GM13977 (cell line): ENCODE results near the gene NUP98.

Experiments
- DNase-seq: peaks from one replicate; pipeline ENCODE4 v3.0.0; 2012; ENCODE audit warnings: low spot score
- in situ Hi-C: fragments of 300-500 bp; cut with MboI; formaldehyde crosslinking; loops from one replicate; pipeline ENCODE4 v1.12.0; 2022; ENCODE audit warnings: low sequenced_read_pairs, low pct_unique_long_range_greater_than_20kb, mixed read lengths, inconsistent platforms; ENCODE audit not compliant: unreplicated experiment
- TF ChIP-seq, protein P1 (sequence below): IDR thresholded peaks from 2 replicates; pipeline ENCODE4 v1.5.1; 2012; ENCODE audit warnings: mild to moderate bottlenecking, control low read depth; ENCODE audit not compliant: insufficient read depth; ENCODE audit errors: extremely low read depth, missing control alignments

NUP98 gene

GRCh38 chr11:3737386-3737933 lies 59.9 kb downstream of the NUP98 start:
- DNase-seq, result no peak
- TF ChIP-seq, protein P1, sequence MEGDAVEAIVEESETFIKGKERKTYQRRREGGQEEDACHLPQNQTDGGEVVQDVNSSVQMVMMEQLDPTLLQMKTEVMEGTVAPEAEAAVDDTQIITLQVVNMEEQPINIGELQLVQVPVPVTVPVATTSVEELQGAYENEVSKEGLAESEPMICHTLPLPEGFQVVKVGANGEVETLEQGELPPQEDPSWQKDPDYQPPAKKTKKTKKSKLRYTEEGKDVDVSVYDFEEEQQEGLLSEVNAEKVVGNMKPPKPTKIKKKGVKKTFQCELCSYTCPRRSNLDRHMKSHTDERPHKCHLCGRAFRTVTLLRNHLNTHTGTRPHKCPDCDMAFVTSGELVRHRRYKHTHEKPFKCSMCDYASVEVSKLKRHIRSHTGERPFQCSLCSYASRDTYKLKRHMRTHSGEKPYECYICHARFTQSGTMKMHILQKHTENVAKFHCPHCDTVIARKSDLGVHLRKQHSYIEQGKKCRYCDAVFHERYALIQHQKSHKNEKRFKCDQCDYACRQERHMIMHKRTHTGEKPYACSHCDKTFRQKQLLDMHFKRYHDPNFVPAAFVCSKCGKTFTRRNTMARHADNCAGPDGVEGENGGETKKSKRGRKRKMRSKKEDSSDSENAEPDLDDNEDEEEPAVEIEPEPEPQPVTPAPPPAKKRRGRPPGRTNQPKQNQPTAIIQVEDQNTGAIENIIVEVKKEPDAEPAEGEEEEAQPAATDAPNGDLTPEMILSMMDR, result no peak
- in situ Hi-C loops, result no loop called here

DNA sequence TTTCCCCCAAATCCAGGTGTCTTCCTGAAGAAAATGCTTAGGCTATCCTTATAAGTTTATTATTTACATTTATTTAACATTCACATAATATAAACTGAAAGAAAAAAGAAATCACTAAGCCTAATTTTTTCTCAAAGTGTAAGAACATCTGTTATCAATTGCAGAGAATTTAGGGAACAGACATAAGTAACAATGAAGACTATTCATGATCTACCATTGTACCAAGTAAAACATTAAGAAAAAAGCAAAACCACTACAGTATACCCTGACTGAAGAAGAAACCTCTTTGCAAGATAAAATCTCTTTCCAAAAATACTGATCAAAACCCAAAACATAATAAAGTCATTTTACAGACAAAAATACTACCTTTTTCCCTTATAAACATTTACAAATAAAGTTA lies 60.5 kb downstream of the NUP98 start:
- TF ChIP-seq, protein P1, result no peak
- DNase-seq, result no peak
- in situ Hi-C loops, result no loop called here

DNA sequence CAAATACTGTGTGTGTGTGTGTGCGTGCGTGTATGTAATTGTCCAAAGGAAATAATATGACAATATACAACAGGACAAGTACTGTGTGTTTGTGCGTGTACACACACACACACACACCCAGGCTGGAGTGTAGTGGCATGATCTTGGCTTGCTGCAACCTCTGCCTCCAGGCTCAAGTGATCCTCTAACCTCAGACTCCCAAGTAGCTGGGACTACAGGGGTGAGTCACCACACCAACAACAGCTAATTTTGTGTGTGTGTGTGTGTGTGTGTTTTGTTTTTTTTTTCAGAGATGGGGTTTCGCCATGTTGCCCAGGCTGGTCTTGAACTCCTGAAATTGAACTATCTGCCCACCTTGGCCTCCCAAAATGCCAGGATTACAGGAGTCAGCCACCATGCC lies 61.5 kb downstream of the NUP98 start:
- in situ Hi-C loops, result no loop called here
- TF ChIP-seq, protein P1, result no peak
- DNase-seq, result no peak

- TF ChIP-seq, protein P1, result no peak
- in situ Hi-C loops, result no loop called here
- no peak for DNase-seq
These were observed 64.5 kb downstream of the NUP98 start for GRCh38 chr11:3732671-3733436.

DNA sequence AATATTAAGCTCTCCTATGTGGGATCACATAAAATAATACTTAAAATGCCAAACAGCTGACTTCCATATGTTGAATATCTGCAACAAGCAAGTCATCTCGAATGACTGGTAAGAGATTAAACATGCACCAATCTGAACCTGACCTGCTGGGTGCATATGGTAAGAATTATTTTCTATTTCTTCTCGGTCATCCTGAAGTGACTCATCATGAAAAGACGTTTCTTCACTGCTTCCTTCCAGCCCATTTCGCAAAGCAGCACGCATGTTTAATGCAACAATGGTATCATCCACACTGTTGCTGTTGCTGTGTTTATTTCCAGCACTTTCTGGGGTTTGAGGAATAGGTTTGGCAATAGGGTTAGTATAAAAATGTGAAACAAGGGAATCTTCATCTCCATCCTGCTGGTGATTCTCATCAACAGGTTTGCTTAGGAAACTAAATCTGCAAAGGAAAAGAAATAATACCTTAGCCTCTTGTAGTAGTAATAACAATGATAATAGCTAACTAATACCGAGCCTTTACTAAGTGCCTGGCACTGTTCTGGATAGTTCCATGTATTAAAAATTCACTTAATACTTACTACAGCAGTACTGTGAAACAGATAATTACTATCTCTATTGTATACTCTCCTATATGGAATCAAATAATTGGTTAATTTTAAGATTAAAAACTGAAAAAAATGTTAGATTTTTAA lies 74.2 kb downstream of the NUP98 start:
- DNase-seq, result no peak
- TF ChIP-seq, protein P1, result no peak
- in situ Hi-C loops, result no loop called here

DNA sequence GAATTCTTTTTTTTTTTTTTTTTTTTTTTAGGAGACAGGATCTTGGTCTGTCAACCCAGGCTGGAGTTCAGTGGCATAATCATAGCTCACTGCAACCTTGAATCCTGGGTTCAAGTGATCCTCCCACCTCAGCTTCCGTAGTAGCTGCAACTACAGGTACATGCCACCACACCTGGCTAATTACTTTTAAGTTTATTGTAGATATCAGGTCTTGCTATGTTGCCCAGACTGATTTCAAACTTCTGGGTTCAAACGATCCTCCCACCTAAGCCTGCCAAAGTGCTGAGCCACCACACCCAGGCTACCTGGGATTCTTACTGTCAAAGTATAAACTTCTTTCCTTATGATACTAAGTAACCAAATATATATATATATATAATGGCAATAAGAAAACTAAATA lies 75.3 kb downstream of the NUP98 start:
- in situ Hi-C loops, result no loop called here
- TF ChIP-seq, protein P1, result no peak
- no peak for DNase-seq
